ENCODE measurements around the gene BTBD10. TPM values are rescaled to one million over a fixed set of nuclear protein-coding genes. Genes with fewer than 3 reads are reported as not detected.

BTBD10 gene
- total RNA-seq, 2 experiments from 2014 or later, result 26.0 to 26.3 TPM

DNA sequence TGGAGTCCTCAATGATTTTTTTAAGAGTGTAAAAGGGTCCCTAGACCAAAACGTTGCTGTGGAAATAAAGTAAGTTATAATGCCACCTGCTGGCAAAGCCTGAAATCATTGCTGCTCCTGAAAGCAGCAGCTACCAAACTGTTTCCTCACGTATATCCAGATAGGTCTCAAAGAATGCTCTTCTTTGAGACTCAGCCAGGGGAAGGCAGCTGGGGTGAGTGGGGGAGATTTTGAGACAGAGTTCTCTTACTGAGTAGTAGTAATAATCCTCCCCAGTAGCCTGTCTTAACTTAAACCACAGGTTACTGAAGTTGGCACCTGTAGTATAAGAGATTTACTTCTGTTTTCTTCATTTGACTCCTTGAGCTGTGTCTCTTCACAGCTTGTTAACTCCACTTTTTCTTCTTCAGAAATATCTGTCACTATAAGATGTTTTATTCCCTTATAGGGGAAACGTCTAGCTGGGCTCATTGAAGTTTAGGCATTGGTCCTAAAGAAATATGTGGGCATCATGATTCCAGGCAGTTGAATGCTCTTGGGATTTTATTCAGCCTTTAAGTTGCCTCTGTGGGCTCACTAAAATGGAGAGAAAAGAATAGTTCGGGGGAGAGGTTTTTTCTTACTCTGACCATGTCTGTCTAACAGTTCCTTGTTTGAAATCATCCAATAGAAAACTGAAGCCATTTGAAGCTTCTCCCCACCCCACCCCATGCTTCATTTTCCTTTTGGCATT, 77.9 kb downstream of the BTBD10 start:
- Mint-ChIP-seq H3K4me1 (no peaks in the 10 kb centered on the region), H3K27ac (no peak overlapping the region), H3K4me3 (no peak overlapping the region), H3K27me3 (no peaks in the 10 kb centered on the region), H3K36me3 (ENCODE audit: low read depth) (peaks cover 64% of the 10 kb centered on the region), H3K9me3 (no peaks in the 10 kb centered on the region)
- ChIA-PET CTCF (interaction anchor here (0.9 to 3.4 kb wide), 11 partner anchors 9 to 422 kb away, joined by 3 to 22 read pairs (median 4); partner anchors contain the start of gene BTBD10), POLR2A (interaction anchor here (1.1 kb wide), 1 partner anchor 112 kb away, joined by 3 read pairs; no protein-coding TSS in a partner anchor)
- DNase-seq, result no peak

DNA sequence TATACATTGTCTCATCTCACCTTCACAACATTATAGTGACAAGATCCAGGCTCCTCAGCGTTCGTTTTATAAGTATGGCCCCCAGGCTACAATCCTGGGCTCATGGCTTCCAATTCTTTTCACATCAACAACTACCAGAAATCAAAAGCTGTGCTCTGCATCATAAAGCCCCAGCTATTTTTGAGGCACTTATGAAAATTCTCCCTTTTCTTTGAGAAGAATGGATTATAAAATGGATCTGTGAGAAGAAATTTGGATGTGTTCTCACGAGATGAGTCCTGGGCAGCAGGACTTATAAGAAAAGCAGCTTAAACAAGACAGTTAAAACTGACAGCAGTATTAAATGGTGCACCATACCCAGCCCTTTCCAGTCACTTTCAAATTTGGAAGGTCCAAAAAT, 80.3 kb downstream of the BTBD10 start:
- H3K36me3 Mint-ChIP-seq (ENCODE audit: low read depth), result peaks cover 61% of the 10 kb centered on the region
- POLR2A ChIA-PET, result interaction anchor here (1.7 kb wide), 1 partner anchor 10 kb away, joined by 3 read pairs; no protein-coding TSS in a partner anchor
- H3K27ac Mint-ChIP-seq, result no peak overlapping the region

DNA sequence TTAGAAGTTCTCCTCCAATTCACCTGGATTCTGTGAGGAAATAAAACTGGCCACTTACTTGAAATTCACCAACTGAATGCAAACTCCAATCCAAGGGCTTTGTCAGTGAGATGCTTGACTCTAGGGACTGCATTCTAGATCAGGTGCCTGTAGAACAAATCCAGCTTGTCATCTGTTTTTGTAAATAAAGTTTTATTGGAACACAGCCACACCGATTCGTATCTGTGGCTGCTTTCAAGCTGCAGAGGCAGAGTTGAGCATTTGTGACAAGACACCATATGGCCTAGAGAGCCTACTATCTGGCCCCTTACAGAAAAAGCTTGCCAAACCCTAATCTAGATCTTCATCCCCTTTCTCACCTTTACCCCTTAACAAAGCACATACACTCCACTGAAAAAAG, 82.3 kb downstream of the BTBD10 start:
- DNase-seq, result no peak
- peaks cover 61% of the 10 kb centered on the region for H3K36me3 Mint-ChIP-seq (ENCODE audit: low read depth)
- no peak overlapping the region for H3K4me3 Mint-ChIP-seq
- CTCF ChIA-PET, result interaction anchor here (1.9 to 2.0 kb wide), 2 partner anchors 45 to 85 kb away, joined by 4 to 6 read pairs; no protein-coding TSS in a partner anchor
- no peaks in the 10 kb centered on the region for H3K4me1 Mint-ChIP-seq
- H3K27ac Mint-ChIP-seq, result no peak overlapping the region
- POLR2A ChIA-PET, result no interaction called here
- no peaks in the 10 kb centered on the region for H3K9me3 Mint-ChIP-seq
- H3K27me3 Mint-ChIP-seq, result no peaks in the 10 kb centered on the region

More for the DNA sequence above, 80.3 kb downstream of the BTBD10 start:
- CTCF ChIA-PET, result interaction anchor here (0.8 to 2.0 kb wide), 2 partner anchors 13 to 83 kb away, joined by 3 to 4 read pairs; no protein-coding TSS in a partner anchor
- DNase-seq, result no peak
- no peaks in the 10 kb centered on the region for H3K4me1 Mint-ChIP-seq
- H3K9me3 Mint-ChIP-seq, result no peaks in the 10 kb centered on the region
- no peak overlapping the region for H3K4me3 Mint-ChIP-seq
- H3K27me3 Mint-ChIP-seq, result no peaks in the 10 kb centered on the region

DNA sequence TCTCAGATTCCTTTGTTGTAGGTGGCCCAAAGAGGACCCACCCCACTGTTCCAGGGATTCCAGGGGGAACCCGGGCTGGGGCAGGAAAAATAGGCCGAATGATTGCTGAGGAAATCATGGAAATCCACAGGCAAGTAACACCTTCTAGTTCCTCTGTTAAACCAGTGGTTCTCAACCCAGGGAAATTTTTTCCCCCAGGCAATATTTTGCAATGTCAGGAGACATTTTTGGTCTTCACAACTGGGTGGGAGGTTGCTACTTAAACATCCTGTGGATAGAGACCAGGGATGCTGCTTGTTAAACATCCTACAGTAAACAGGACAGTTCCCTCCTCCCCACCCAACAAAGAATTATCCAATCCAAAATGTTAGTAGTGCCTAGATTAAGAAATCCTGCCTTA, 84.7 kb downstream of the BTBD10 start:
- POLR2A ChIA-PET, result no interaction called here
- CTCF ChIA-PET, result interaction anchor here (0.7 to 1.1 kb wide), 2 partner anchors 12 to 18 kb away, joined by 3 read pairs; no protein-coding TSS in a partner anchor
- Mint-ChIP-seq H3K4me1 (no peaks in the 10 kb centered on the region), H3K9me3 (no peaks in the 10 kb centered on the region), H3K4me3 (no peak overlapping the region), H3K36me3 (ENCODE audit: low read depth) (peaks cover 78% of the 10 kb centered on the region), H3K27me3 (no peaks in the 10 kb centered on the region), H3K27ac (no peak overlapping the region)
- no peak for DNase-seq

DNA sequence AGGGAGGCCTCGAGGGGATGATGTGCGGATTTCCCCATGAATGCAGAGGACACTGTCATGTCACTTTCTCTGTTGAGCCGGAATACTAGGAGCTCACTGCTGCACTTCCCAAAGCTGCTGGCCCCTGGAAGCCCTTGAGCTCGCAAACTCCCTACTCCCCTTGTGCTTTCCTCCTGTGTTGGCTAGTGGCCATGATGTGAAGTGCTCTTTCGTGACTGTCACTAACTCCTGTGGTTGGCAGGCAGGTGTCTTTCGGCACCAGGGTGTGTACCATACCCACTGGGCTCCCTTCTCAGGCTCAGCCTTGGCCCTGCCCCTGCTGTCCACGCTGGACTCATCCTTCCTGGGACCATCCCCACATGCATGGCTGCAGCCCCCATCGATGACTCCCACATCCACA, 86.2 kb downstream of the BTBD10 start:
- POLR2A ChIA-PET, result no interaction called here
- Mint-ChIP-seq H3K27ac (no peak overlapping the region), H3K4me3 (no peak overlapping the region), H3K4me1 (no peaks in the 10 kb centered on the region), H3K9me3 (no peaks in the 10 kb centered on the region), H3K36me3 (ENCODE audit: low read depth) (peaks cover 64% of the 10 kb centered on the region), H3K27me3 (no peaks in the 10 kb centered on the region)
- DNase-seq, result no peak
- CTCF ChIA-PET, result no interaction called here

DNA sequence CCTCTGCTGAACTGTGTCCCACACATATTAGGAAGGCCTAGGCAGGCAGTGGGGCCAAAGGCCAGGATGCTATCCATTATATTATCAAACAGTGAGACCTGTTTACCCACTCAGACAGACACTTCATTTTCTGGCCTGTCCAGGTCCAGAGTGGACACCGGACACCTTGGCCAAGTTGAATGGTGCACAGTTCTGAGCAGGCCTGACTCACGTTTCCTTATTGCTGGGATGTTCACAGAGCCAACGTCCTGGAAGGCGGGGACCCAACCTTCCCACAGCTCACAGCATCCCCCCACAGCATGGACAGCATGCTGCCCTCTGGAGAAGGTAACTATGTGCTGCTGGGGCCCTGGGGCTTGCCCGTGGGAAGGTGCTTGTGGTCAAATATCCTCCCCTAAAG, 86.6 kb downstream of the BTBD10 start:
- no peaks in the 10 kb centered on the region for H3K27me3 Mint-ChIP-seq
- no peak overlapping the region for H3K4me3 Mint-ChIP-seq
- POLR2A ChIA-PET, result no interaction called here
- H3K9me3 Mint-ChIP-seq, result no peaks in the 10 kb centered on the region
- DNase-seq, result no peak
- CTCF ChIA-PET, result no interaction called here
- no peak overlapping the region for H3K27ac Mint-ChIP-seq
- no peaks in the 10 kb centered on the region for H3K4me1 Mint-ChIP-seq
- H3K36me3 Mint-ChIP-seq (ENCODE audit: low read depth), result peaks cover 59% of the 10 kb centered on the region

DNA sequence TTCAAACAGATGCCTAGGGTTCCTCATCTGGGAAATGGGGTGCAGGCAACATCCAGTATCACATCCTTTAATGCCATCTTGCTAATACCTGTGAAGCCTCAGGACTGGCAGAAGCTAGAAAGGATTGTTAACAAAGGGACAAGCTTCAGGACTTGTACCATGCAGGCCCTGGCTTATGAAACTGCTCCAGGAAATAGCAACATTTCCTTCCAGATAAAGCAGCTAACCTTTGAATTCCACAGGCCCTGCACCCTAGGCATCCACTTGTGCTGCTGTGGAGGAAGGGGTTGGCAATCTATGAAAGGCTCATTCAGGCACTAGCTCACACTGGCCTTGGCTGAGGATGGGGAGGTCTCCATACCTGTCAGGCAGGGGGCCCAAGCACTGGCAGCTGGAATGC, 87.2 kb downstream of the BTBD10 start:
- peaks cover 53% of the 10 kb centered on the region for H3K36me3 Mint-ChIP-seq (ENCODE audit: low read depth)
- no peak for DNase-seq
- no peak overlapping the region for H3K4me3 Mint-ChIP-seq
- H3K4me1 Mint-ChIP-seq, result no peaks in the 10 kb centered on the region
- POLR2A ChIA-PET, result no interaction called here
- H3K27ac Mint-ChIP-seq, result peak overlapping the region; percentile 8
- no peaks in the 10 kb centered on the region for H3K9me3 Mint-ChIP-seq
- no peaks in the 10 kb centered on the region for H3K27me3 Mint-ChIP-seq
- CTCF ChIA-PET, result interaction anchor here (1.4 kb wide), 1 partner anchor 10 kb away, joined by 4 read pairs; no protein-coding TSS in a partner anchor

DNA sequence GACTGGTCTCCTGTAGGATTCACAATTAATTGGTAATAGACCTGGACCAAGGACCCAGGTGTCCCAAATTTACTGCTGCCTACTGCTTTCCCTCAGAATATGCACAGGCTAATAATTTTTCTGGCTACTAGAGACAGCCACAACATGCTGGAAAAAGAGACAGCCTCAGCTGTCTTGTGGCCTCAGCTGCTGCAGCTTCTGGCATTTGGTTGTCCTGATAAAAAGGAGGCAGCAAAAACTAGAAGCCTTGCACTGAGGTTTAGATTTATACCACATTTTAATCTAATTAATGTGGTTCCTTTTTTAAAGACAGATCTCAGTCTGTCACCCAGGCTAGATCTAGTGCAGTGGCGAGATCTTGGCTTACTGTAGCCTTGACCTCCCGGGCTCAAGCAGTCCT, 89.8 kb downstream of the BTBD10 start:
- Mint-ChIP-seq H3K36me3 (ENCODE audit: low read depth) (peaks cover 49% of the 10 kb centered on the region), H3K4me1 (no peaks in the 10 kb centered on the region), H3K27me3 (no peaks in the 10 kb centered on the region), H3K4me3 (no peak overlapping the region), H3K27ac (no peak overlapping the region), H3K9me3 (no peaks in the 10 kb centered on the region)
- POLR2A ChIA-PET, result no interaction called here
- CTCF ChIA-PET, result no interaction called here
- DNase-seq, result no peak

DNA sequence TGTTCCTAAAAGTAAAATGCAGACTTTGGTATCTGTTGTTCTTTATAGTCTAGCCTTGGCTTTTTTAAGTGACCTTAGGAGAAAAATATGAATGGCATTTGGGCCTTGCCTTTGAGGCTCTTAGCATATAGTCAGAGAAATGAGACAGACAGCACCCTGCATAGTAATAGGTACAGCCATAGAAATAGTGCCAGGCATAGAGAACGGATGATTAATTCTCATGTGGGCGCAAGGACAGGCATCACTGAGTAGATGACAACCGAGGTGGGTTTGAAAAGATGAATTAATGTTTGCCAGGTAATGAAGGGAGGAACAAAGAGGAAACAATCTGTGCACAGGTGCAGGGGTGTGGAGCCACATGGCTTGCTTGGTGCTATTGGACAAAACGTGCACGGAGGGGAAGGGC, 95.0 kb downstream of the BTBD10 start:
- Mint-ChIP-seq H3K36me3 (ENCODE audit: low read depth) (peaks cover 38% of the 10 kb centered on the region), H3K27ac (no peak overlapping the region), H3K9me3 (no peaks in the 10 kb centered on the region), H3K27me3 (no peaks in the 10 kb centered on the region), H3K4me1 (no peaks in the 10 kb centered on the region), H3K4me3 (no peak overlapping the region)
- POLR2A ChIA-PET, result no interaction called here
- DNase-seq, result no peak
- CTCF ChIA-PET, result interaction anchor here (0.6 kb wide), 1 partner anchor 32 kb away, joined by 3 read pairs; no protein-coding TSS in a partner anchor

DNA sequence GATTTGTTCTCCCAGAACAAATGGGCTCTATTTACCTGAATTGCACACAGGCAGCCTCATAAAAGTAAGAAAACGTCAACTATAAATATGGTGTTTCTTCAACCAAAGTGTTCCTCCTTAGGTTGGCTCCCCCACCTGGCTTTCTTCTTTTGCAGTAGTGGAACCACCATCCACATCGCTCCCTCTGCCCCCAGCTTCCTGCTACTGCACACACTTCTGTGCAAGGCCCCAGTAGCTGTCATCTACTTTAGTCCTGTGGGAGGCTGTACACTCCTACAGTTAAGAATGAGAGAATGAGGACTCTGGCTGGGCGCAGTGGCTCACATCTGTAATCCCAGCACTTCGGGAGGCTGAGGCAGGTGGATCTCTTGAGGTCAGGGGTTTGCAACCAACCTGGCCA, 95.9 kb downstream of the BTBD10 start:
- CTCF ChIA-PET, result interaction anchor here (1.3 kb wide), 1 partner anchor 11 kb away, joined by 3 read pairs; no protein-coding TSS in a partner anchor
- Mint-ChIP-seq H3K36me3 (ENCODE audit: low read depth) (peaks cover 46% of the 10 kb centered on the region), H3K27ac (no peak overlapping the region), H3K4me3 (no peak overlapping the region), H3K27me3 (no peaks in the 10 kb centered on the region), H3K4me1 (no peaks in the 10 kb centered on the region), H3K9me3 (no peaks in the 10 kb centered on the region)
- POLR2A ChIA-PET, result no interaction called here
- DNase-seq, result no peak

DNA sequence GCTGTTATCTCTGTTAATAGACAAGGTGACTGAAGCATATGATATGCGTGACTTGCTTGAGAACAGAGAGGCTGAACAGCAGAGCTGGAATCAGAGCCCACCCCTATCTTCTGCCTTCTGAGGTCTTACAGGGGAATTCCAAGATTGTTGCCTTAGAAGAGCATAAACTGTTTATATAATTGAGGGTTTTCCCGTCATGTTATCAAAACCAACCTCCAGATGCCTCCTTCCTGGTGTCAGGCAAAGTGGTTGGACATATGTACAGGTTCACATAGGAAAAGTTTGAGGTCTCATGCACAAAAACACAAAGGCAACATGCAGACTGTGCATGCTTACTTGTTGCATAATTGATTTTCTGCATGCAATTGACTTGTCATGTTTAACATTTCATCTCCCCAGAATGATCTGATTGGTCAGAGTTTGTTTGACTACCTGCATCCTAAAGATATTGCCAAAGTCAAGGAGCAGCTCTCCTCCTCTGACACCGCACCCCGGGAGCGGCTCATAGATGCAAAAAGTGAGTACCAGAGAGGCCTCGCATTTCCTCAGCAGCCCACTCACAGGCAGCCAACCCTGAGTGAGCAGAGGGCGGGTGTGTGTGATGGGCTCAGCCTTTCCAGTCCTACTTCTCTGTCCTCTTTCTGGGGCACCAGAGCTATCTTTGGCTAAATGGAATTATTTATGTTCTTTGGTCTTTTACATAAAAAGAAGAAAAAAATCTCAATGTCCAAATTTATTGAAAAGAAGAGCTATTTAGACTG, 96.6 kb downstream of the BTBD10 start:
- POLR2A ChIA-PET, result no interaction called here
- no peaks in the 10 kb centered on the region for H3K4me1 Mint-ChIP-seq
- H3K4me3 Mint-ChIP-seq, result no peak overlapping the region
- no peak overlapping the region for H3K27ac Mint-ChIP-seq
- CTCF ChIA-PET, result interaction anchor here (1.3 kb wide), 1 partner anchor 12 kb away, joined by 3 read pairs; no protein-coding TSS in a partner anchor
- no peak for DNase-seq
- no peaks in the 10 kb centered on the region for H3K9me3 Mint-ChIP-seq
- no peaks in the 10 kb centered on the region for H3K27me3 Mint-ChIP-seq
- H3K36me3 Mint-ChIP-seq (ENCODE audit: low read depth), result peaks cover 47% of the 10 kb centered on the region

DNA sequence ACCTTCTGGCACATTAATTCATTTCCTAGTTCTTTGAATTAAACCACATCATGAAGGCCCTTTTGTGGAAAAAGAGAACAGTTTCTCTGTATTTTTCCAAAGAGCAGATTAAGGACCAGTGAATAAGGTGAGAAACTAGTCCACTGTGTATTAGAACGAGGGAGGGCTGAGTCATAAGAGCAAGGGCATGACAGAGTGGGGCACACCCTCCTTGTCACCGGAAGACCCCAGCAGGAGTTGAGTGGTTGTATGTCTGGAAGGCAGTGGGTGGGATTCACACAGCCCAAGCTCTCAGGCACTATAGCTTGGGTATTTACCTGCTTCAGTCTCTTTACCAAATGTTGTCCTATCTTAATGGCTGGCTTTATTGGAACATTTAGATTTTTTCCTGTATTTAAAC, 98.6 kb downstream of the BTBD10 start:
- CTCF ChIA-PET, result no interaction called here
- H3K4me1 Mint-ChIP-seq, result no peaks in the 10 kb centered on the region
- no peaks in the 10 kb centered on the region for H3K27me3 Mint-ChIP-seq
- no peaks in the 10 kb centered on the region for H3K9me3 Mint-ChIP-seq
- peaks cover 63% of the 10 kb centered on the region for H3K36me3 Mint-ChIP-seq (ENCODE audit: low read depth)
- no peak overlapping the region for H3K4me3 Mint-ChIP-seq
- POLR2A ChIA-PET, result no interaction called here
- DNase-seq, result no peak
- H3K27ac Mint-ChIP-seq, result no peak overlapping the region

DNA sequence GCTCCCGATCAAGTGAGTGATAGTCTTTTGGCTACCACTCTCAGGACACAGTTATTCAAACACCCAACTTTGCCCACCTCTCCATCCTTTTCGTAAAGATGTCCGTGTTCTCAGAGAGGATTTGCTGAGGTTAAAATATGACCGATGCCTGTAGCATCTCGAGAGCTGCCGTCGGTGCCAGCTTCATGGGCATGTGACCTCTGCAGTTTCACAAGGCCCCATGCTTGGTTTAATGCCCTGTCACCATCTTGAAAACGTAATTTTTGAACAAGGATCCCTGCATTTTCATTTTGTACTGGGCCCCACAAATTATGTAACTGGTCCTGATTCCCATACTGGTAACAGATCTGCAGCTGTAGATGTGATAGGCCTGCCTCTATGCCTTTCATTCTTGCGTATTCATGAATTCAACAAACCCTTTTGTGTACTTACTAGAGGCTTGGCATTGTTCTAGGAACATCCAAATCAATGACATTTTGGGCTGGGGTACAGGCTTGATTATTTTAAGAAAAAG, 100.4 kb downstream of the BTBD10 start:
- Mint-ChIP-seq H3K4me1 (no peaks in the 10 kb centered on the region), H3K27me3 (no peaks in the 10 kb centered on the region), H3K36me3 (ENCODE audit: low read depth) (peaks cover 63% of the 10 kb centered on the region), H3K27ac (no peak overlapping the region), H3K4me3 (no peak overlapping the region), H3K9me3 (no peaks in the 10 kb centered on the region)
- CTCF ChIA-PET, result no interaction called here
- POLR2A ChIA-PET, result no interaction called here
- DNase-seq, result no peak
